Measurements from ENCODE around the gene BRICD5.

Gene BRICD5

DNA sequence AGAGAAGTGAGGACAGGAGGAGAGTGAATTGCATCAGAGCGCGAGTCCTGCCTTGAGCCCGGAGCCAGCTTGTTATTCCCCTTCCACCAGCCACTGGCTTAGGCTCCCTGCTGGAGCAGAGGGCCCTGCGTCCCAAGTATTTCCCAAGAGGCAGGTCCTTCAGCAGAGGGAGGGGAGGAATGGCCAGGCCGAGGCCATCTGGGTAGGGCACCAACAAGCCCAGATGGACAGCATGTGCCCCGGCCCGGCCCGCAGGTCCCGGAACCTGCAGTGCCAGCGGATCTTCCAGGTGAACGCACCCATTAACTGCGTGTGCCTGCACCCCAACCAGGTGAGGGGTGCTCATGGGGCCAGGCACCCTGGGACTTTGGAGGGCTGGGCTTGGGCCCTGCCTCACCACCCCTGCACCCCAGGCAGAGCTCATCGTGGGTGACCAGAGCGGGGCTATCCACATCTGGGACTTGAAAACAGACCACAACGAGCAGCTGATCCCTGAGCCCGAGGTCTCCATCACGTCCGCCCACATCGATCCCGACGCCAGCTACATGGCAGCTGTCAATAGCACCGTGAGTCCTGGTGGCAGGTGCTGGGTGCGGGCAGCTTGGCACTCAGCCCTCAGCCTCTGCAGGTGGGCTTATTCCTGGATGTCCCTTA lies 3.8 kb downstream of the BRICD5 start:
- TF ChIP-seq, protein P1, sequence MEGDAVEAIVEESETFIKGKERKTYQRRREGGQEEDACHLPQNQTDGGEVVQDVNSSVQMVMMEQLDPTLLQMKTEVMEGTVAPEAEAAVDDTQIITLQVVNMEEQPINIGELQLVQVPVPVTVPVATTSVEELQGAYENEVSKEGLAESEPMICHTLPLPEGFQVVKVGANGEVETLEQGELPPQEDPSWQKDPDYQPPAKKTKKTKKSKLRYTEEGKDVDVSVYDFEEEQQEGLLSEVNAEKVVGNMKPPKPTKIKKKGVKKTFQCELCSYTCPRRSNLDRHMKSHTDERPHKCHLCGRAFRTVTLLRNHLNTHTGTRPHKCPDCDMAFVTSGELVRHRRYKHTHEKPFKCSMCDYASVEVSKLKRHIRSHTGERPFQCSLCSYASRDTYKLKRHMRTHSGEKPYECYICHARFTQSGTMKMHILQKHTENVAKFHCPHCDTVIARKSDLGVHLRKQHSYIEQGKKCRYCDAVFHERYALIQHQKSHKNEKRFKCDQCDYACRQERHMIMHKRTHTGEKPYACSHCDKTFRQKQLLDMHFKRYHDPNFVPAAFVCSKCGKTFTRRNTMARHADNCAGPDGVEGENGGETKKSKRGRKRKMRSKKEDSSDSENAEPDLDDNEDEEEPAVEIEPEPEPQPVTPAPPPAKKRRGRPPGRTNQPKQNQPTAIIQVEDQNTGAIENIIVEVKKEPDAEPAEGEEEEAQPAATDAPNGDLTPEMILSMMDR (IDR thresholded peaks at IDR 0.05) = no peak
- Histone ChIP-seq H2AFZ (no peak overlapping the region), H3K36me3 (ENCODE audit: control insufficient read depth, insufficient read depth, low read length) (no peaks in the 10 kb centered on the region), H3K4me3 (ENCODE audit: low read depth, low read length) (no peak overlapping the region), H3K9ac (no peak overlapping the region), H3K9me3 (ENCODE audit: control insufficient read depth, low read length) (no peaks in the 10 kb centered on the region), H3K4me2 (ENCODE audit: low read length) (no peak overlapping the region), H3K27ac (no peak overlapping the region), H3K4me1 (peaks cover 7% of the 10 kb centered on the region), H3K79me2 (no peaks in the 10 kb centered on the region), H3K27me3 (ENCODE audit: control insufficient read depth, insufficient read depth, low read length) (no peaks in the 10 kb centered on the region)

DNA sequence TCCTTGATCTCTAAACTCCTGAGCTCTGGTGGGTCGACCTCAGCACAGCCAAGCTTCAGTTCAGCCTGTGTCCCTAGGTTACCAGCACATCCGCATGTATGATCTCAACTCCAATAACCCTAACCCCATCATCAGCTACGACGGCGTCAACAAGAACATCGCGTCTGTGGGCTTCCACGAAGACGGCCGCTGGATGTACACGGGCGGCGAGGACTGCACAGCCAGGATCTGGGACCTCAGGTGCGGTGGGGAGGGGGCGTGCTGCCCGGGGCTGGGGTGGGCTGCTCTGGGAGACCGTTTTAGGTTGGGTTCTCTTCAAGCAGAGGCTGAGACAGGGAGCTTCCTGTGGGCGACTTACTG lies 4.3 kb downstream of the BRICD5 start:
- no peak overlapping the region for H3K27ac ChIP-seq
- no peak overlapping the region for H2AFZ ChIP-seq
- TF ChIP-seq, protein P1 (IDR thresholded peaks at IDR 0.05) = no peak
- no peaks in the 10 kb centered on the region for H3K79me2 ChIP-seq
- peaks cover 3% of the 10 kb centered on the region for H3K4me1 ChIP-seq
- no peaks in the 10 kb centered on the region for H3K9me3 ChIP-seq (ENCODE audit: control insufficient read depth, low read length)
- H3K27me3 ChIP-seq (ENCODE audit: control insufficient read depth, insufficient read depth, low read length) = no peaks in the 10 kb centered on the region
- no peaks in the 10 kb centered on the region for H3K36me3 ChIP-seq (ENCODE audit: control insufficient read depth, insufficient read depth, low read length)
- H3K9ac ChIP-seq = no peak overlapping the region
- peak overlapping the region; percentile 96 for H3K4me2 ChIP-seq (ENCODE audit: low read length)
- no peak overlapping the region for H3K4me3 ChIP-seq (ENCODE audit: low read depth, low read length)

DNA sequence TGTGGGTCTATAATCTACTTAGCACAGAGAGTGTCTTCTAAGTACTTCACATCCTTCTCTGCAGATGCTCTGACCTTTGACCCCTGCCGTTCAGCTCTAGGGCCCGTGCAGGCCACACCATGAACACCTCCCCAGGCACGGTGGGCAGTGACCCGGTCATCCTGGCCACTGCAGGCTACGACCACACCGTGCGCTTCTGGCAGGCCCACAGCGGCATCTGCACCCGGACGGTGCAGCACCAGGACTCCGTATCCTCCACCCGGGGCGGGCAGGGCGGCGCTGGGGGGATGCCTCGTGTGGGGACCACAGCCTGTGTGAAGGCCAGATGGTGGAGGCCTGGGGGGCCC lies 4.7 kb downstream of the BRICD5 start:
- Histone ChIP-seq H3K27ac (peak overlapping the region; percentile 91), H3K4me1 (peaks cover 3% of the 10 kb centered on the region), H3K4me2 (ENCODE audit: low read length) (peak overlapping the region; percentile 96), H3K9ac (no peak overlapping the region), H3K4me3 (ENCODE audit: low read depth, low read length) (peak overlapping the region; percentile 99), H3K9me3 (ENCODE audit: control insufficient read depth, low read length) (no peaks in the 10 kb centered on the region), H3K79me2 (no peaks in the 10 kb centered on the region), H3K36me3 (ENCODE audit: control insufficient read depth, insufficient read depth, low read length) (no peaks in the 10 kb centered on the region), H2AFZ (peak overlapping the region; percentile 95), H3K27me3 (ENCODE audit: control insufficient read depth, insufficient read depth, low read length) (no peaks in the 10 kb centered on the region)
- TF ChIP-seq, protein P1 (IDR thresholded peaks at IDR 0.05) = no peak

DNA sequence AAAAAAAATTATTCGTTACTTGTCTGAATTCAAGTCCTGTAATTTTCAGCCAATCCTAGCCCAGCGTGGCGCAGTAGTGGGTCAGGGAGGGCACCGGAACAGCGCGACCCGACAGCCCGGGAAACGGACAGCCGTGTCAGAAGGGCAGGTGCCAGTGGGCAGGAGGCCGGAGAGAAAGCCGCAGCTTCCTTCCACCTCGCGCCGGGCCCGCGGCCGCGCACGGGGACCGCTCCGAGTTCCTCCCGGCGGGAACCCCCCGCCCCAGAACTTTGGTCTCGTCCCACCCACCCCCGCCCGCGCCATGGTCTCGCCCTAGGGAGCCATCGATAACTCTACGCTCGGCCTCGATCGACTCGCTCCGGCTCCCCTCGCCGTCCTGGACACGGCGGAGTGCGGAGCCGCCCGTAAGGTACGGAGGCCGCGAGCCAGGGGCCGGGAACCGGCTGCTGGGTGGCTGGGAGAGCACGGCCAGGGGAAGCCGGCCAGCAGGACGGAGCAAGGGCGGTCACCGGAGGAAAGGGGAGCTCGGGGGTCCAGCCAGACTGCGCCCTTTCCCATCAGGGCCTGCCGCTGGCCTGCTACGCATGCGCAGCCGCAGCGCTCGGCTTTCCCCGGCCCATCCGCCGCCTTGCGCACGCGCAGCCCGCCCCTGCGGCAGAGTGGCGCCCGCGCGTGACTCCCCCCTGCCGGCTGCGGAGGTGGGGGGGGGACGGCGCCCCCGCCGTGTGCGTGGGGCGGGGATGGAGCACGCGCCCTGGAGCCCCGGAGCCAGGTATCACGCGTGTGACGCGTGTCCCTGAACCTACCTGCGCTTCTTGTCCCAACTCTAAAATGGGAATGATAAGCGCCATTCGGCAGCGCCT lies 5.3 kb downstream of the BRICD5 start, which contains the start of gene MLST8:
TSS of gene MLST8 (plus strand) at position 351 of the 863 bp plus-strand sequence. CDS start 632 bp downstream, outside the sequence.
- H3K9ac ChIP-seq = peak within 1 kb of the TSS; percentile 74
- peak within 1 kb of the TSS; percentile 99 for H3K4me3 ChIP-seq (ENCODE audit: low read depth, low read length)
- H3K4me1 ChIP-seq = peaks cover 3% of the 10 kb centered on the region
- H3K4me2 ChIP-seq (ENCODE audit: low read length) = peak within 1 kb of the TSS; percentile 96
- no peaks in the 10 kb centered on the region for H3K79me2 ChIP-seq
- peak within 1 kb of the TSS; percentile 91 for H3K27ac ChIP-seq
- H3K36me3 ChIP-seq (ENCODE audit: control insufficient read depth, insufficient read depth, low read length) = no peaks in the 10 kb centered on the region
- peak within 1 kb of the TSS; percentile 95 for H2AFZ ChIP-seq
- H3K9me3 ChIP-seq (ENCODE audit: control insufficient read depth, low read length) = no peaks in the 10 kb centered on the region
- TF ChIP-seq, protein P1 (IDR thresholded peaks at IDR 0.05) = peak; percentile 40
- H3K27me3 ChIP-seq (ENCODE audit: control insufficient read depth, insufficient read depth, low read length) = no peaks in the 10 kb centered on the region
